ENCODE data around the gene NUDT1.

The NUDT1 gene

GRCh38 chr7:2224934-2225333, 17.1 kb upstream of the NUDT1 start:
- no peak for DNase-seq (ENCODE audit: low read depth)

GRCh38 chr7:2225336-2225735, 16.7 kb upstream of the NUDT1 start:
- DNase-seq (ENCODE audit: low read depth) = no peak

- DNase-seq (ENCODE audit: low read depth) = no peak
Observed at GRCh38 chr7:2225830-2226229, 16.2 kb upstream of the NUDT1 start.

- no peak for DNase-seq (ENCODE audit: low read depth)
Observed at GRCh38 chr7:2227699-2228098, 14.3 kb upstream of the NUDT1 start.

GRCh38 chr7:2228921-2229320, 13.1 kb upstream of the NUDT1 start:
- DNase-seq (ENCODE audit: low read depth) = no peak

- no peak for DNase-seq (ENCODE audit: low read depth)
Observed at GRCh38 chr7:2229467-2229866, 12.6 kb upstream of the NUDT1 start.

GRCh38 chr7:2230226-2230625, 11.8 kb upstream of the NUDT1 start:
- DNase-seq (ENCODE audit: low read depth) = no peak

GRCh38 chr7:2230882-2231281, 11.1 kb upstream of the NUDT1 start:
- no peak for DNase-seq (ENCODE audit: low read depth)

GRCh38 chr7:2231992-2232765, 9.8 kb upstream of the NUDT1 start:
- DNase-seq (ENCODE audit: low read depth) = no peak

GRCh38 chr7:2232766-2233520, 9.1 kb upstream of the NUDT1 start, which contains the start of gene MAD1L1:
Gene MAD1L1, minus strand, starts transcription at chr7:2232945. Its CDS starts 2,812 bp downstream, at chr7:2230133.
- DNase-seq (ENCODE audit: low read depth) = peak; percentile 79

GRCh38 chr7:2233926-2234325, 8.1 kb upstream of the NUDT1 start:
- no peak for DNase-seq (ENCODE audit: low read depth)

GRCh38 chr7:2237109-2237602, 4.9 kb upstream of the NUDT1 start:
- no peak for DNase-seq (ENCODE audit: low read depth)

- no peak for DNase-seq (ENCODE audit: low read depth)
Observed at GRCh38 chr7:2239242-2239641, 2.8 kb upstream of the NUDT1 start.

GRCh38 chr7:2242541-2243429, 759 bp downstream of the NUDT1 start:
- DNase-seq (ENCODE audit: low read depth) = no peak

GRCh38 chr7:2243458-2243857, 1.4 kb downstream of the NUDT1 start:
- DNase-seq (ENCODE audit: low read depth) = no peak

- no peak for DNase-seq (ENCODE audit: low read depth)
Observed at GRCh38 chr7:2244404-2244995, 2.5 kb downstream of the NUDT1 start.

GRCh38 chr7:2245883-2246675, 4.1 kb downstream of the NUDT1 start:
- no peak for DNase-seq (ENCODE audit: low read depth)

GRCh38 chr7:2247141-2247995, 5.3 kb downstream of the NUDT1 start:
- no peak for DNase-seq (ENCODE audit: low read depth)

- DNase-seq (ENCODE audit: low read depth) = no peak
Observed at GRCh38 chr7:2248984-2249694, 7.1 kb downstream of the NUDT1 start.
